GM13976 (cell line): Measurements from ENCODE around the gene STAP2.

Experiments used
- DNase-seq: peaks from one replicate; pipeline ENCODE4 v3.0.0; 2012; ENCODE audit warnings: low spot score
- CTCF ChIP-seq: IDR thresholded peaks from 2 replicates; pipeline ENCODE4 v1.5.1; 2012; ENCODE audit warnings: borderline replicate concordance, mild to moderate bottlenecking; ENCODE audit not compliant: insufficient read depth; ENCODE audit errors: extremely low read depth, missing control alignments, control extremely low read depth
- in situ Hi-C: fragments of 300-500 bp; cut with MboI; formaldehyde crosslinking; loops from one replicate; pipeline ENCODE4 v1.12.0; 2022; ENCODE audit warnings: low sequenced_read_pairs, mixed read lengths, inconsistent platforms; ENCODE audit not compliant: unreplicated experiment

Gene STAP2

GRCh38 chr19:4378886-4379285 lies 40.3 kb upstream of the STAP2 start:
- no peak for TF ChIP-seq CTCF
- DNase-seq, result no peak
- in situ Hi-C loops, result no loop called here

GRCh38 chr19:4376991-4377781 lies 38.6 kb upstream of the STAP2 start:
- DNase-seq, result no peak
- in situ Hi-C loops, result no loop called here
- TF ChIP-seq CTCF, result no peak

GRCh38 chr19:4376671-4376990 lies 38.0 kb upstream of the STAP2 start:
- in situ Hi-C loops, result no loop called here
- no peak for TF ChIP-seq CTCF

GRCh38 chr19:4376028-4376670 lies 37.5 kb upstream of the STAP2 start:
- no peak for DNase-seq
- in situ Hi-C loops, result no loop called here
- TF ChIP-seq CTCF, result no peak

More at GRCh38 chr19:4376671-4376990, 38.0 kb upstream of the STAP2 start:
- DNase-seq, result no peak

- peak; percentile 29 for TF ChIP-seq CTCF
- in situ Hi-C loops, result no loop called here
- peak; percentile 65 for DNase-seq
These were observed 36.8 kb upstream of the STAP2 start for GRCh38 chr19:4375164-4376027.

GRCh38 chr19:4374498-4375163 lies 36.0 kb upstream of the STAP2 start:
- in situ Hi-C loops, result no loop called here
- DNase-seq, result no peak
- no peak for TF ChIP-seq CTCF
